Ovary (tissue), 3 donors: Measurements from ENCODE around the gene STK24.

Experiments
- POLR2A ChIP-seq: fragments of 450-650 bp; IDR thresholded peaks from one replicate; pipeline ENCODE4 v1.6.1; 2017; ENCODE audit warnings: antibody characterized with exemption, mild to moderate bottlenecking, moderate library complexity
- TF ChIP-seq, protein P1 (sequence below), 3 donors: fragments of 450-650 bp in 2 of 3; fragments of 200-600 bp in 1 of 3; IDR thresholded peaks; one replicate each; pipeline versions ENCODE4 v1.5.1 to v1.8.0; 2016 to 2022; ENCODE audit warnings: antibody characterized with exemption in 3 of 3, mild to moderate bottlenecking in 1 of 3
- donor health status: DM: no; HTN: no; CAD: no.

DNA sequence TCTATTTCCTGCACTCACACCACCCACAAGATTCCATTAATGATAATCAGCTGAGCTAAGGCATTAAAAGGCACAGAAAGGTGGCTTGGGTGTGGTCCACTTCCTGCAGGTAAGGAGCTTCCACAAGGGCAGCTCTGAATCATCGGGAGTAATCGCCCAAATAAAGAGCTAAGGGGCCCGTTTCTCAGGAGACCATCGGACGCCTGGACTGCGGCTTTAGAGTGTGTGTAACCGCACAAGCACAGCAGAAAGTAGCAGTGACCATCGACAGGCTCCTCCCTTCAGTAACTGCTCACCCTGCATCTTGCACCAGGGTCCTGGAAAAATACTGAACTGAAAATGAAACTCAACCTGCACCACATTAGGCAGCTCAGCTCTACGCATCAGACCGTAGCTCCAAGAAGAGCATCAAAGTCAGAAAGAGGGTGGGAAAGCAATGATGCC lies 6.0 kb downstream of the STK24 start:
- TF ChIP-seq POLR2A: no peak
- TF ChIP-seq, protein P1, sequence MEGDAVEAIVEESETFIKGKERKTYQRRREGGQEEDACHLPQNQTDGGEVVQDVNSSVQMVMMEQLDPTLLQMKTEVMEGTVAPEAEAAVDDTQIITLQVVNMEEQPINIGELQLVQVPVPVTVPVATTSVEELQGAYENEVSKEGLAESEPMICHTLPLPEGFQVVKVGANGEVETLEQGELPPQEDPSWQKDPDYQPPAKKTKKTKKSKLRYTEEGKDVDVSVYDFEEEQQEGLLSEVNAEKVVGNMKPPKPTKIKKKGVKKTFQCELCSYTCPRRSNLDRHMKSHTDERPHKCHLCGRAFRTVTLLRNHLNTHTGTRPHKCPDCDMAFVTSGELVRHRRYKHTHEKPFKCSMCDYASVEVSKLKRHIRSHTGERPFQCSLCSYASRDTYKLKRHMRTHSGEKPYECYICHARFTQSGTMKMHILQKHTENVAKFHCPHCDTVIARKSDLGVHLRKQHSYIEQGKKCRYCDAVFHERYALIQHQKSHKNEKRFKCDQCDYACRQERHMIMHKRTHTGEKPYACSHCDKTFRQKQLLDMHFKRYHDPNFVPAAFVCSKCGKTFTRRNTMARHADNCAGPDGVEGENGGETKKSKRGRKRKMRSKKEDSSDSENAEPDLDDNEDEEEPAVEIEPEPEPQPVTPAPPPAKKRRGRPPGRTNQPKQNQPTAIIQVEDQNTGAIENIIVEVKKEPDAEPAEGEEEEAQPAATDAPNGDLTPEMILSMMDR (IDR thresholded peaks at IDR 0.05): no peak
